HG02852 (cell line): ENCODE measurements around the gene CACNG3.
"Not testable (repeated sequence)": the region's sequence is repeated elsewhere in the genome, so short reads cannot be mapped to it uniquely, and the experiment has no call there.

Experiments used
- ATAC-seq: cut with Tn5 transposase; IDR thresholded peaks from one replicate; pipeline ENCODE4 v1.9.1; 2021; ENCODE audit warnings: mild to moderate bottlenecking, moderate library complexity; ENCODE audit not compliant: unreplicated experiment

The CACNG3 gene

DNA sequence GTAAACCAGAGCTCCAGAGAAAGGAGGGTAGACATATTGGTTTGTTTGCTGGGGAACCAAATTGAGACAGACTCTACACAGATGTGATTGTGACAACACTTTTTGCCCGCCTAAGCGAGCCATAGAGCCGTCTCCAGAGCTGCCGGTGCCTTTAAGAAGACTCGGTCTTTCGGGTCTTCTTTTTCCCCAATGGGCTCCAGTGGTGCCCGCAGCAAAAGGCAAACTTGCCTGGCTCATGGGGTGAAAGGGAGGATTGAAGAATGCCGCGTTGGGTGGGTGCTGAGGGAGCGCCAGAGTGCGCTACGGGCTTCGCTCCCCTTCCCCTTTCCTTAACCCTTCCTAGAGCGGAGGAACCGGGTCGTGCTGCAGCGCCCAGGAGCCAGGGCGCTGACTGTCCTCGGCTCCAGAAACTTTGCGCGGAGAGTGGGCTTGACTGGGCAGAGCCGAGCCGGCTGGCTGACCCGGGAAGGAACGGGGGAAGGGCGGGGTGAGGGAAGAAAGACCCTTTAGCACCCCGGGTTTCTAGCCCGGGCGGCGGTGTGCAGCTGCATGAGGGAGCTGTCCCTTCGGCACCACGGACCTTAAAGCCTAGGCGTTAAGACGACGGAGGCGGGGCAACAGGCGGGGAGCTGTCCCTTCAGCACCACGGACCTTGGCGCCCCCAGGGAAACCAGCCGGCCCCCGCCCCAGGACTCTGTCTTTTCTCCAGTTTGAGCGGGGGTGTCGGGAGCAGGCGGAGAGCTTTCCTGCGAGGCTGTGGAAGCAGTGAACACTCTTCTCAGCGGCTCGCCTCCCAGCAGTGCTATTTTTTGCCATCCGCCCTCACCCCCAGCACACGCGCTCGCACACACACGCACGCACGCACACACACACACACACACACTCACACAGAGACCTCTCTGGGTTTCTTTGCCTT lies at the start of gene CACNG3:
Gene CACNG3 (plus strand): TSS at position 880 of the 916 bp plus-strand sequence. CDS start 420 bp downstream, outside the sequence.
- ATAC-seq = no peak

DNA sequence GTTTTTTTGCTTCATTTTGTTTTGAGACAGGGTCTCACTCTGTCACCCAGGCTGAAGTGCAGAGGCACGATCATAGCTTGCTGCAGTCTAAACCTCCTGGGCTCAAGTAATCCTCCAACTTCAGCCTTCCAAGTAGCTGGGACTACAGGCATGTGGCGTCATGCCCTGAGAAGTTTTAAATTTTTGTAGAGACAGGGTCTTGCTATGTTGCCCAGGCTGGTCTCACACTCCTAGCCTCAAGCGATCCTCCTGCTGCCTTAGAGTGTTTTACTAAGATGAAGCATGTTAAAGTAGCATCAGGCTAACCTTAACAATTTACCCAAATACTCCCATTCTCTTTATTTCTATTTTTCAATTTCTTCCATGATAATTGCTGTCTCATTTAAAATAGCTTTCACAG lies 49.2 kb upstream of the CACNG3 start:
- no peak for ATAC-seq

DNA sequence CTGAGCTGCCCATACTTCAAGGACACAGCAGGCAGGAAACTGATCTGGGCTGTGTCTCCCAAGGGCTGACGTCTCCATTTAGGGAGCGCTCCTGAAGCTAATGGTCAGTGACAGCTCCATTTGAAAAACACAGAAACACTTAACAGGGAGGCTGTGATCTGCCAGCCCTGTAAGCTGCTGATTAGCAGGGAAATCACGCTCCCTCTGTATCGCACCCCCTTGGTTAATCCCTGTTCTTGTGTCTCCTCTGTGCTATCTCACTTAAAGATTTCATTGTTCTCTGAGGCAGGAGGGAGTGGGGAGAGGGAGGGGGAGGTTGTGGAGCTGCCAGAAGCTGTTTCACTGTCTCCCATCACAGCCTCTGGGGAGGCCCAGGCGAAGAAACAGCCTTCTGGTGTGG lies 47.4 kb upstream of the CACNG3 start:
- no peak for ATAC-seq

DNA sequence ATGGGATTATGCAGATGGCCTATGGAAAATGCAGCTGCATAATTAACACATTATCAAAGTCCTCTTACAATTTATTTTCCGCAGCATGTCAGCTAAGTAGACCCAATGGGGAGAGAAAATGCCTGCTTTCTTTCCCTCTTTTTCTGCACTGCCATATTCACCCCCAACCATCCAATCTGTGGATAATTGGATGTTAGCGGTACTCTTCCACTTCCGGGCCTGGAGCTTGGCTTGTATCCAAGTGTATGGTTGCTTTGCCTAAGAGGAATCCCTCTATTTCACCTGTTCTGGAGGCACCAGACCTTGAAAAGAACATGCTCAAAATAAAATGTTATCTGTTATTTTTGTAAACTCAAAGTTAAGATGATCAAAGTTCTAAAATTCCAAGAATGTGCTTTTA lies 41.1 kb upstream of the CACNG3 start:
- no peak for ATAC-seq

DNA sequence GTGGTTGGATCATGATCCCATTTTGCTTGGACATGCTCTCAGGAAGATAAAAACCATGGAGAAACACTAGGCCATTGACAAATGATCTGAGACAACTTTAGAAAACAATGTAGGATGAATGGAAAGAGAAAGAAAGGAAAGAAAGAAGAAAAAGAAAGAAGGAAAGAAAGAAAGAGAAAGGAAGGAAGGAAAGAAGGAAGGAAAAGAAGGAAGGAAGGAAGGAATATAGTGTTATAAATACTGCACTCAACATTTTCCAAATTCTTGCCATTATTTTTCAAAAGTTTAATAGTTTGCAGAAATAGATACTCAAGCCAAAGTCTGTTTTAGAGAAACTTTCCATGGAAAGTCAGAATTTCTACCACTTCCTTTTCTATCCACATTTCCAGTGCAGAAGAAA lies 39.2 kb upstream of the CACNG3 start:
- no peak for ATAC-seq

DNA sequence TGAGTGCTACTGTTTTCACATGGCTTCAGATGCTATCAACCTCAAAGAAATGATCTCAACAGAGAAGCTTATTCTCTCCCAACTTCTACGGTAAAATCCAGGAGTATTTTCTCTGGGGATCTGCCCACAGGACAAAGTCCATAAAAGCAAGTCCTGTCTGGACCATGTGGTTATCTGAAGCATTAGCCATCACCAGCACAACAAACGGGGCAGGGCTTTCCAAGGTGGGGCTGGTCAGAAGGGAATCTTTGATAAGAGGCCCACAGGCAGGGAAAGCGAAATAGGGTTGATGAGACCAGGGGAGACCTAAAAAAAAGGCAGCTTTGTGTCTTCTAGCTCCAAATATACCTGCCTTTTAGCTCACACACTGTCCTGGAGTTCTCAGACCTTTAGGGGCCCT lies 38.7 kb upstream of the CACNG3 start:
- no peak for ATAC-seq

DNA sequence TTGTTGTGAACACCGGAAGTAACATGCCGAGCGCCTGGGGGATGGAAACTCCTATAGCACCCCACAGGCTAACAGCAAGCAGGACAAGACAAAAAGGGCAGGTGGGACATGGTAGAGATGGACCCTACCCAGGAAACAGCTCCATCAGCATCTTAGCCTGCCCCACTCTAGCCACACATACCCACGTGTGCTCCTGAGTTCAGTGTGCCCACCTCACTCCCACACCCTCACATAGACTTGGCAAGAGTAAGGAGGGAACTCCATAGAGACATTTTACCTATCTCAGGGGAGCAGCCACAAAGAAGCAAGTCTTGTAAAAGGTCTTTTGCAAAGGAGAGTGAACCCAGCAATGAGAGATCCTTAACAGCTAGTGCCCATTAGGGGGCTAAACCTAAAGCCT lies 37.8 kb upstream of the CACNG3 start:
- no peak for ATAC-seq

DNA sequence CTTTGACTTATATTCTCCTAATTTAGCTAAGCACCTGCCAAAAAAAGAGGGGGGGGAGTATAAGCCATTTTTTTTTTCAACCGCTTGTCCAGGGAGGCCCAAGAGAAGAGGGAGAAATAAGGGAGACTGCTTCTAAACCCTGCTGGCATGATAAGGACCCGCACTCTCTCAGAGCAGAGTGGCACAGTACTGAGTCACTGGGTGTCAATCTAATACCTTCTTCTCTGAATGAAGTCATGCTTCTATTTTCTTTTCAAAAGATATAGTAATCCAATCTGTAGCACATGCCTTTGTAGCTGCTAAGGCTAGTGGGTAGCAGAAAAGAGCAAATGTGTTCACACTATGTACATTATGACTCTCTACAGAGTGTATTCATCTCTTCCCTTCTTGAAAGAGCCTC lies 34.9 kb upstream of the CACNG3 start:
- no peak for ATAC-seq

DNA sequence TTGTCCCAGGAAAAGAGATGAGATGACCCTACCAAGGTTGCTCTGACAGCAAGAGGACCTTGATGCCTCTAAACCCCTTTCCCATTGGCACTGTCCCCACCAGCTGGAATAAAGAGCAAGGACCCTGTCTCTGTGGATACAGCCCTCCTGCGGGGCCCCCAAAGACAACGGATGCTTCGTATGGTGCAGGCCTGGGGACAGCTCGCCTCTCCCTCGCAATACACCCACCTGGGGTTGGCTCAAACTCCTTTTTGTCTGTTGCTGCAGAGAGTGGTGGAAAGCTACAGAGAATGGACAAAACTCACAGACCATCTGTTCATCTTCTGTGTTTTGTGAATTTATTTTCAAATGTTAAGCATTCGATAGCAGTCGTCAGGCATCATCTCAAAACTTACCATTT lies 27.6 kb upstream of the CACNG3 start:
- no peak for ATAC-seq

DNA sequence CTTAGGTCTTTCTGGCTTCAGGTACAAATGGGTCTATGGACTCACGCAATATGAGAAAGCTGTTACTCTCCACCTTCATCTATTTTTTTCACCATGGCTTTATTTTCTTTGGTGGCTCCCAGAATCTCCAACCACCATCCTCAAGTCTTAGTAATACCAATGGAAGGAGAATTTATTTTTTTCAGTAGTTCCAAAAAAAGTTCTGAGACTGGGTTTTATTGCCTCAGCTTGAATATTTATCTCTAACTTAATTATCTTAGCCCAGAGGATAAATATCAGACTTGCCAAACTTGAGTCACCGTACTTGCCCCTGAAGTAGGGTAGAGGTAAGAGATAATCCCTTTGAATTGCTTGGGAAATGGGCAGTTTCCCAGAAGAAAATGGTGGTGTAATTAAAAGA lies 23.2 kb upstream of the CACNG3 start:
- ATAC-seq = no peak

DNA sequence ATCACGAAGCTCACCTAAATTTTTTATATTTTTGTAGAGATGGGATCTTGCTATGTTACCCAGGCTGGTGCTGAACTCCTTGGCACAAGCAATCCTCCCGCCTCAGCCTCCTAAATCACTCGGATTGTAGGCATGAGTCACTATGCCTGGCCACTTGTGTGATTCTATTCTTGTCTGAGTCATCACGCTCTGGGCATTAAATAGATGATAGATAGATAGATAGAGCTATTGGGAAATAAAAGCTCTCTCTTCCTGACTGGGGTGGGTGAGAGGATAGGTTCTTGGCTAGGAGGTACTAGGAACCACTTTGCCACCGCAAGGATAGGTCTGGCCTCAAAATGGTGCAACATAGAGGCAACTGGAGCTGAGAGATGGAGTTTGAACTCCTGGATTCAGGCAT lies 21.4 kb upstream of the CACNG3 start:
- ATAC-seq = no peak

DNA sequence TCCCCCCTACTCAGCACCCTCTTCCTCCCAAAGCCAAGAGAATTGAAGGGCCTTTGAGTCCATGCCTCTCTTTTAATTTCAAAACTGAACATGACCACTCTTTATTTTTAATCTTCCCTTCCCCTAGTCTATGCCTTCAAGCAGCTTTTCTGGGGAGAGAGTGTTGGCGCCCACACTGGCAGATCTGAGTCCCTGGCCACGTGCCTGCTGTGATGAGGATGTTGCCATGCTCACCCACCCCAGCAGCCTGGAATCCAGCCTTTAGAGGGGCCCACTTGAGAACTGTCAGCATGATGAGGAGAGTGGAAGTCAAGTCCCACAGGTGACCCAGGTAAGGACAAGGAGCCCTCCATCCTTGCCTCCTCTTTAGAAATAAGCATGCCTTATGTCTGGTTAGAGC lies 20.3 kb upstream of the CACNG3 start:
- ATAC-seq = no peak

DNA sequence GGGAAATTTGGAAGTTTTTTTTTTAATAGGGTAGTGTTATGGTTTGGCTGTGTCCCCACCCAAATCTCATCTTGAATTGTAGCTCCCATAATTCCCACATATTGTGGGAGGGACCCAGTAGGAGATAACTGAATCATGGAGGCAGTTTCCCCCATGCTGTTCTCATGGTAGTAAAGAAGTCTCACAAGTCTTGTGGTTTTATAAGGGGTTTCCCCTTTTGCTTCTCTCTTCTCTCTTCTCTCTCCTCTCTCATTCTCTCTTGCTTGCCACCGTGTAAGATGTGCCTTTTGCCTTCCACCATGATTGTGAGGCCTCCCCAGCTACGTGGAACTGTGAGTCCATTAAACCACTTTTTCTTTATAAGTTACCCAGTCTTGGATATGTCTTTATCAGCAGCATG lies 17.3 kb upstream of the CACNG3 start:
- ATAC-seq = not testable (repeated sequence)

DNA sequence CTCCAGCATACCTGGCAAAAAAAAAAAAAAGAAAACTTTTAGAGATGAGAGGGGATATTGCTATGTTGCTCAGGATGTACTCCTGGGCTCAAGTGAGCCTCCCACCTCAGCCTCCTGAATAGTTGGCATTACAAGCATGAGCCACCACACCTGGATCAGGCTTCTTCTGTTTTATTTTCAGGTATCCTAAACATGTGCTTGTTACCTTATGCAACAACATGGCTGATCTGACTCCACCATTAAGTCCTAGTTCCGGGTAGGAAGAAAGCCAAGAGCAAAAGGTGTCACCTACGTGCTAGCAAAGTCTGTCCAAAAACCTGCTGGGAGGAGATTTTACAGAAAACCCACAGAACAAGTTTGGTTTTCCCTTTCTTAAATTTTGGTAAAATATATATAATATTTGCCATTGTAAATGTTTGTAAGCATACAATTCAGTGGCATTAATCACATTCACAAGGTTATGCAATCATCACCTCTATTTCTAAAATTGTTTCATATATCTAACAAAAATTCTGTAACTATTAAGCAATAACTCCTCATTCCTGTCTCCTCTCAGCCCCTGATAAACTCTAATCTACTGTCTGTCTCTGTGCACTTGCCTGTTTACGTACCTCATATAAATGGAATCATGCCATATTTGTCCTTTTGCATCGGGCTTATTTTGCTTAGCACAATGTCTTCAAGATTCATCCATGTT lies 9.1 kb upstream of the CACNG3 start:
- no peak for ATAC-seq

DNA sequence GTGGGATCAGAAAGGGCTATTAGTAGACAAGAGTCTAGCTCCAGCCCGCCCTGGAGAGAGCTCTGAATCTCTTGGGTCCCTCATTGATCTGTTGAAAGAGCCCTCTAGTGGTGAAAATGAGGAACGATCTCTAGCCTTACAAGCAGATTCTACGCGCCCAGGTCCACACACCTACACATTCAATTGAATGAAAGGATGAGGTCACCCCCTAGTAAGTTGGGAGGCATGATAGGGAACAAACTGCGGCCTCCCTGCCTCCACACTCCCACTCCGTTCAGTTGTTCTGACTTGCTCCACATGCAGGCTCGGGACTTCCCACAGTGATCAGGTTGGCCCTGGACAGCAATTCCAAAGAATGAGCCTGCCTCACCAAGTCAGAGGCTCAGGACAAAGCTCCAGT lies 2.9 kb upstream of the CACNG3 start:
- ATAC-seq = no peak

DNA sequence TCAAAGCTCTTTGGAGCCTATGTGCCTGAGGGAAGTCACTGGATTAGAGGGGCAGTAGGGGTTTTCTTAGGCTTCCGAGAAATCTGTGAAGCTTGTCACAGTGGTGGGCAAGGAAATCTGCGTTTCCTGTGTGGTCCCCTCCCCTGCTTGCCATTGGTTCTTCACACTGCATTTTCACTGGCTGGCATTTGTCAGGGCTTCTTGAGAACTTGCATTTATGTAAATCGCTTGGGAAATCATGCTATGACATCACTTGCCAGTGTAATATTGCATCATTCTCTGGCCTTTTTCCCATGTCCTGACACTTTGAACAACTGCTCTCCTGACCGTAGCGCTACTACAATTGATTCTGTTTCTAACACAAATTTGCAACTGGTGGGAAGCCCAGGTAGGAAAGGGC lies 1.8 kb downstream of the CACNG3 start:
- ATAC-seq = no peak

DNA sequence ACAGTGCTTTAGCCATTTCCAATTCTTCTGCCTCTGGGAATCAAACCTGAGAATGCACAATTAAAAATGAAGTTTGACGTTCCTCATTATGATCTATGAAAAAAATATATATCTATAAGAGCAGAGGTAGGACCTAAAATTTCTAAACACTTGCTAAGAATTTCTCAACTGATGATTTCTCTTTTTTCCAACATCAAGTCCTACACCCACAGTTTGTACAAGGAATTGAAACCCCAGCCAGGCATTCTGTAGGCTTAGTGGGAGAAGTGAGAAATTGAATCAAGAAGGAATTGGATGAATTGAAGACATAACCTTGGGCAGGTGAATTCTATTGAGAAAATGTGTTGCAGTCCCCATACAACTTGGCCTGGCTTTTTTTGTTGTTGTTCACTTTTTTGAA lies 2.7 kb downstream of the CACNG3 start:
- no peak for ATAC-seq

DNA sequence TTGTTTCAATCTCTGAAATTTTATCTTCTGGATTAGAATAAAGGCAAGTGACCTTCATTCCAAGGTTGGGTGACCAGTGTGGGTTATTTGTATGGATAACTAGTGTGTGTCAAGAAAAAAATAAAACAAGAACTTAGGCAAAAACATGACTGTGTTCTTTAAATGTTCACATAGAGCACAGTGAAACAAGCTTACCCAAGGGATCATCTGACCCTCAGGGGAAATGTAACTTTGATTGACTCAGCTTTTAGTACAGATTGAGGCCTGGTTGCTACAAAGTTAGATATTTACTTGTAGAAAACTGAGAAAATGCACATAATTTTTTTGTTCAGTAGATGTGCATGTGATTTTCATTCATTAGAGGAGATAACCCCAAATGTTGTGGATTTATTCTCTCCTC lies 6.7 kb downstream of the CACNG3 start:
- no peak for ATAC-seq

DNA sequence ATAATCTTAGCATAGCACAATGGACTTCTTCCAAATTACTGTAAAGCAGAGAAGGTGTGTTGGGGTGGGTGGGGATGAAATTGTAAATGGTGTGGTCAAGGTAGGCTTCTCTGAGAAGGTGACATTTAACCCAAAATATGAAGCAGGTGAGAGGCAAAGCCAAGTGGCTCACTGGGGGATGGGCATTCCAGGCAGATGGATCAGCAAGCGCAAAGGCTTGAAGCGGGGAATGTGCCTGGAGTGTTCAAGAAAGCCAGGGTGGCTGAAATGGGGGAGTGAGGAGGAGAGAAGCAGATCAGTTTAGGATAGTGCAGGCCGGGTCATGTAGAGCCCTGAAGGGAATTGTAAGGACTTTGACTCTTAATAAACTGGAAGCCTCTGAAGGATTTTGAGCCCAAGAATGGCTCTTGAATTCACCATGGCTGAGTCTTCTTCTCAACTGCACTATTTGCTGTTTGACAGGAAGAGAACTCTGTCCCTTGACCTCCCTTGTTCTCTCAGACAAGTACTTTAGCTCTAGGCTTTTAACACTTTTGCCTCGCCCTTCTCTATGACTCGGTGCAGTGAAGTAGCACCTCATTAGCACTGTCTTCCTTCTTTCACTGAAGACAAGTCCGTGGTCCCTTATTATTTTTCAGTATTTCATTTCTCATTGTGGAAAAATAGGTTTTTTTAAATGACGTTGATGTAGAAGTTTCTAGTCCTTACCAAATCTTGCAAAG lies 14.7 kb downstream of the CACNG3 start:
- no peak for ATAC-seq

DNA sequence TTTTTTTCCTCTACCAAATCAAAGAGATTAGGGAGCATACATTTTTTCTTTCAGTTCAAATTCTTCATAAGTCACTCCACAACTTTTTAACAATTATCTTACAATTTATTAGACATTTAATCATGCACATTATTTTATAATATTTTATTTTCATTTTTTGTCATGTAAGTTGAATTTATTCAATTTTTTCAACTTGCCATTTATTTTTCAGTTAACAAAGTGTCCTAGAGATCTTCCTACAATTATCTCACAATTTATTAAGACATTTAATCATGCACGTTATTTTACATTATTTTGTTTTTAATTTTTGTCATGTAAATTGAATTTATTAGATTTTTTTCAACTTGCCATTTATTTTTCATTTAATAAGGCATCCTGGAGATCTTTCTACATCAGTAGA lies 16.2 kb downstream of the CACNG3 start:
- no peak for ATAC-seq

DNA sequence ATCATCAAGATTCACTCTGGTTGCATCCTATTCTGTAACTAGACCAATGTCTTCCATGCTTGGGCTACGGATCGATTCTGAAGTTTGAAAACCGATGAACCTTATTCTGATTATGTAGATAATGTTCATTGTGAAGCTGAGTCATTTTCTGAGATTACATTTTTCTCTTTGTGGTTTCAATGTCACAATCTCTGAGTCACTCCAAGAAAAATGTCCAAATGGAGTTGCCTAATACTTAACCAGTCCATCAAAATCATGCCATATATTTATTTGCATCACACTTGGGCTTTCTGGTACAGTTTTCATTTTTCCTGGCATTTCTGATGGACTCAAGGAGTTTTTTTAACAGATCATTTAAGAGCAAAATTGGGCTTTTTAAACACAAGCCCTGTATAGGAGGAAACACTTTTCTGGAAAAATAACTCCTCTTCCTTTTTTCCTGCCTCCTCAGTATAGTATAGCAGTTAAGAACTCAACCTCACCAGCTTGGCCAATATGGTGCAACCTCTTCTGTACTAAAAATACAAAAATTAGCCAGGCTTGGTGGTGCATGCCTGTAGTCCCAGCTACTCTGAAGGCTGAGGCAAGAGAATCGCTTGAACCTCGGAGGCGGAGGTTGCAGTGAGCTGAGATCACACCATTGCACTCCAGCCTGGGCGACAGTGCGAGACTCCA lies 17.5 kb downstream of the CACNG3 start:
- no peak for ATAC-seq
